WI38 (cell line): ENCODE data around the gene GNAT1.

Source experiments
- H3K4me3 ChIP-seq: 2 replicates; pipeline ENCODE4 v1.5.1; 2011; ENCODE audit warnings: low read depth, mild to moderate bottlenecking, control low read depth, low read length
- TF ChIP-seq, protein P1 (sequence below): IDR thresholded peaks from 2 replicates; pipeline ENCODE4 v1.5.1; 2012; ENCODE audit warnings: low read depth, mild to moderate bottlenecking, control low read depth, low read length

GNAT1 gene

GRCh38 chr3:50189989-50190388 is 1.4 kb upstream of the GNAT1 start:
- H3K4me3 ChIP-seq = no peak overlapping the region
- TF ChIP-seq, protein P1, sequence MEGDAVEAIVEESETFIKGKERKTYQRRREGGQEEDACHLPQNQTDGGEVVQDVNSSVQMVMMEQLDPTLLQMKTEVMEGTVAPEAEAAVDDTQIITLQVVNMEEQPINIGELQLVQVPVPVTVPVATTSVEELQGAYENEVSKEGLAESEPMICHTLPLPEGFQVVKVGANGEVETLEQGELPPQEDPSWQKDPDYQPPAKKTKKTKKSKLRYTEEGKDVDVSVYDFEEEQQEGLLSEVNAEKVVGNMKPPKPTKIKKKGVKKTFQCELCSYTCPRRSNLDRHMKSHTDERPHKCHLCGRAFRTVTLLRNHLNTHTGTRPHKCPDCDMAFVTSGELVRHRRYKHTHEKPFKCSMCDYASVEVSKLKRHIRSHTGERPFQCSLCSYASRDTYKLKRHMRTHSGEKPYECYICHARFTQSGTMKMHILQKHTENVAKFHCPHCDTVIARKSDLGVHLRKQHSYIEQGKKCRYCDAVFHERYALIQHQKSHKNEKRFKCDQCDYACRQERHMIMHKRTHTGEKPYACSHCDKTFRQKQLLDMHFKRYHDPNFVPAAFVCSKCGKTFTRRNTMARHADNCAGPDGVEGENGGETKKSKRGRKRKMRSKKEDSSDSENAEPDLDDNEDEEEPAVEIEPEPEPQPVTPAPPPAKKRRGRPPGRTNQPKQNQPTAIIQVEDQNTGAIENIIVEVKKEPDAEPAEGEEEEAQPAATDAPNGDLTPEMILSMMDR = no peak

DNA sequence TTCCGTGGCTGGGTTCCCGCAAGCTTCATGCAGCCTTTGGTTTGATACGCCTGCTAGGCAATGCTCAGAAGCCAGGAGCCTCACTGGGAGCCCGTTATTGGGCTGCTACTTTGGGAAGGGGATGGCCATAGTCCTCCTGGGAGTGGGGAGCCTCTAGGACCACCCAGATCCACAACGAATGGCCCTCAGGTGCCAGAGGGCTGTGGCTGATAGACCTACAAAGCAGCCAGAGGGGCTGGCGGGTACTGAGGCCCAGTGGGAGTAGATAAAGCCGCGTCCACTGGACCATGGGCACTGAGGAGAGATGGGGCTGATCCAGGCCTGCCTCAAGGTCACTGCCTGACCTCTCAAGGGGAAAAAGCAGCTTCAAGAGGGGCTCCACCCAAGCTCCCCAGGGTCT is 714 bp downstream of the GNAT1 start:
- TF ChIP-seq, protein P1 = no peak
- no peak overlapping the region for H3K4me3 ChIP-seq

DNA sequence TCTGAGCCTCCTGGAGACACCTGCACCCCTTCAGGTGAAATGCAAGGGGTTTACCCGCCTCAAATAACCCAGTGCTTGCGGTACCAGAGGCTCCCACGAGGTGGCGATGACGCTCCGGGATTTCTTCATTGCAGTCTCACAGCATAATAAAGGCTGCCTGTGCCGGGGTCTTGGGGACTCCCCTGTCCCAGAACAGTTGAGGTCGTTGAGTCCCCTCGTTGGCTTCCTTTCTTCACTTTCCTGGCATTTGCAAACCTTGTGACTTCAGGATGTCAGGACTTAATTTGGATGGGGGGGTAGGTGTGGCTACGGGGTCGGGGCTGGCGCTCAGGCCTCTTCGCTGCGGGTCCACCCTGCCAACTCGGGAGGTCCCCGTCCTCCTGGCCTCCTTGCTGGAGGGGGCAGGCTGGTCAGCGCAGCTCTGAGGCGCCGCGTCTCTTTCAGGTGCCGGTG is 1.3 kb downstream of the GNAT1 start:
- H3K4me3 ChIP-seq = no peak overlapping the region
- TF ChIP-seq, protein P1 = peak; percentile 93

GRCh38 chr3:50193286-50193685 is 1.9 kb downstream of the GNAT1 start:
- no peak overlapping the region for H3K4me3 ChIP-seq
- TF ChIP-seq, protein P1 = no peak

GRCh38 chr3:50193746-50194127 is 2.3 kb downstream of the GNAT1 start:
- no peak overlapping the region for H3K4me3 ChIP-seq
- TF ChIP-seq, protein P1 = no peak

DNA sequence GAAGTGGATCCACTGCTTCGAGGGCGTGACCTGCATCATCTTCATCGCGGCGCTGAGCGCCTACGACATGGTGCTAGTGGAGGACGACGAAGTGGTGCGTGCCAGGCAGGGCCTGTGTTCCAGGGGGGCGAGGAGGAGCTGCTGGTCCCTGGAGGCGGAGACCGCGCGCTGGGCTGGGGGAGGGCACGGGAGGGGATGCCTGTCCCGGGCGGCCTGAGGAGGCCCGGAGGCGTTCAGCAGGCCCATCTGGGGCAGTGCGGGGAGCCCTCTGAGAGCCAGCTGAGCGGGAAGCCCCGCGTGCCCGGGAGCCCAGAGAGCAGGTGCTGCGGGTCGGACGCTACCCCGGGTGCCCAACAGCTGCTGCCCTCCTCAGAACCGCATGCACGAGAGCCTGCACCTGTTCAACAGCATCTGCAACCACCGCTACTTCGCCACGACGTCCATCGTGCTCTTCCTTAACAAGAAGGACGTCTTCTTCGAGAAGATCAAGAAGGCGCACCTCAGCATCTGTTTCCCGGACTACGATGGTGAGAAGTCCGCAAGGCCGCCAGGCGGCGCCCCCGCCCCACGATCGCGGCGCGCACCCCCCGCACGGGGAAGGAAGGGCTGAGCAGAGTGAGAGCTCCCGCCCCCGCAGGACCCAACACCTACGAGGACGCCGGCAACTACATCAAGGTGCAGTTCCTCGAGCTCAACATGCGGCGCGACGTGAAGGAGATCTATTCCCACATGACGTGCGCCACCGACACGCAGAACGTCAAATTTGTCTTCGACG is 2.9 kb downstream of the GNAT1 start:
- TF ChIP-seq, protein P1 = peak; percentile 83
- no peak overlapping the region for H3K4me3 ChIP-seq

GRCh38 chr3:50194903-50195500 is 3.6 kb downstream of the GNAT1 start:
- H3K4me3 ChIP-seq = no peak overlapping the region
- TF ChIP-seq, protein P1 = no peak
